ENCODE measurements around the gene VSTM2L.

The VSTM2L gene

GRCh38 chr20:37917461-37917860, 14.5 kb downstream of the VSTM2L start:
- Histone ChIP-seq H3K36me3 (ENCODE audit: insufficient read depth, low read length) (no peaks in the 10 kb centered on the region), H3K9ac (ENCODE audit: low read depth, low read length) (no peak overlapping the region), H3K79me2 (ENCODE audit: insufficient read depth, low read length) (no peaks in the 10 kb centered on the region), H3K4me2 (ENCODE audit: insufficient read depth, low read length) (no peak overlapping the region), H3K27me3 (ENCODE audit: insufficient read depth, low read length, poor library complexity) (peaks cover 17% of the 10 kb centered on the region), H3K4me1 (ENCODE audit: insufficient read depth, low read length) (no peaks in the 10 kb centered on the region), H3K27ac (ENCODE audit: low read length) (no peak overlapping the region), H4K20me1 (ENCODE audit: insufficient read depth, low read length) (peaks cover 14% of the 10 kb centered on the region), H3K4me3 (ENCODE audit: low read depth in 1 of 2, low read length in 2 of 2) (no peak overlapping the region), H3K9me3 (ENCODE audit: insufficient read depth, low read length, severe bottlenecking) (no peaks in the 10 kb centered on the region), H2AFZ (ENCODE audit: low read depth, low read length) (no peak overlapping the region)
- ATAC-seq (ENCODE audit: insufficient read depth, low read depth) (no peak), DNase-seq (no peak)
- no peak for TF ChIP-seq CTCF (IDR thresholded peaks at IDR 0.05; ENCODE audit: borderline replicate concordance, extremely low read depth, low read length, poor library complexity, severe bottlenecking)
- TF ChIP-seq EZH2 (IDR thresholded peaks at IDR 0.05; ENCODE audit: borderline replicate concordance, low read depth, low read length, severe bottlenecking): no peak

DNA sequence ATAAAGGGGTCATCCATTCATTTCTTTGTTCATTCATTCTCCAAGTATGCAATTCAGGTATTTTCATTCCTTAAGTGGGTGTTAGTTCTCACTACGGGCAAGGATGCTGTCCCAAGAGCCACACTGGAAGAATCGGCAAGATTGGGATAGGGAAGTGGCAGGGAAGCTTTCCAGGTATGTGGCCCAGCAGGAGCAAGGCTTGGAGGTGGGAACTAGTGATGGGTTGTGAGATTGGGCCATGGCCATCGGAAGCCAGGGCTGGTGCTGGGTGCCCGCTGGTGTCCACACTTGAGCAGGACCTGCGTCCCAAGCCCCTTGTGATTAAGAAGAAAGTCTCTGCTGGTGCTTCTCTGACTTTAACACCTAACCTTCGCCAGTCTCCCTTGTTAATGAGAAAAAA, 15.1 kb downstream of the VSTM2L start:
- peaks cover 12% of the 10 kb centered on the region for H4K20me1 ChIP-seq (ENCODE audit: insufficient read depth, low read length)

GRCh38 chr20:37919389-37920040, 16.6 kb downstream of the VSTM2L start:
- ATAC-seq (ENCODE audit: insufficient read depth, low read depth): no peak
- Histone ChIP-seq H3K4me2 (ENCODE audit: insufficient read depth, low read length) (no peak overlapping the region), H3K9me3 (ENCODE audit: insufficient read depth, low read length, severe bottlenecking) (no peaks in the 10 kb centered on the region), H3K27ac (ENCODE audit: low read length) (no peak overlapping the region), H4K20me1 (ENCODE audit: insufficient read depth, low read length) (peaks cover 9% of the 10 kb centered on the region), H3K4me3 (ENCODE audit: low read depth in 1 of 2, low read length in 2 of 2) (no peak overlapping the region), H3K79me2 (ENCODE audit: insufficient read depth, low read length) (no peaks in the 10 kb centered on the region), H3K9ac (ENCODE audit: low read depth, low read length) (no peak overlapping the region), H3K36me3 (ENCODE audit: insufficient read depth, low read length) (no peaks in the 10 kb centered on the region), H3K27me3 (ENCODE audit: insufficient read depth, low read length, poor library complexity) (peaks cover 3% of the 10 kb centered on the region), H2AFZ (ENCODE audit: low read depth, low read length) (no peak overlapping the region), H3K4me1 (ENCODE audit: insufficient read depth, low read length) (no peaks in the 10 kb centered on the region)
- DNase-seq: no peak
- TF ChIP-seq CTCF (IDR thresholded peaks at IDR 0.05; ENCODE audit: borderline replicate concordance, extremely low read depth, low read length, poor library complexity, severe bottlenecking) (no peak), EZH2 (IDR thresholded peaks at IDR 0.05; ENCODE audit: borderline replicate concordance, low read depth, low read length, severe bottlenecking) (no peak)

More for the DNA sequence above, 15.1 kb downstream of the VSTM2L start:
- H3K4me2 ChIP-seq (ENCODE audit: insufficient read depth, low read length): no peak overlapping the region
- H2AFZ ChIP-seq (ENCODE audit: low read depth, low read length): no peak overlapping the region
- no peaks in the 10 kb centered on the region for H3K79me2 ChIP-seq (ENCODE audit: insufficient read depth, low read length)
- ATAC-seq (ENCODE audit: insufficient read depth, low read depth) (no peak), DNase-seq (no peak)
- H3K4me3 ChIP-seq (ENCODE audit: low read depth in 1 of 2, low read length in 2 of 2): no peak overlapping the region
- TF ChIP-seq EZH2 (IDR thresholded peaks at IDR 0.05; ENCODE audit: borderline replicate concordance, low read depth, low read length, severe bottlenecking): no peak
- no peak for TF ChIP-seq CTCF (IDR thresholded peaks at IDR 0.05; ENCODE audit: borderline replicate concordance, extremely low read depth, low read length, poor library complexity, severe bottlenecking)
- H3K4me1 ChIP-seq (ENCODE audit: insufficient read depth, low read length): no peaks in the 10 kb centered on the region
- H3K9me3 ChIP-seq (ENCODE audit: insufficient read depth, low read length, severe bottlenecking): no peaks in the 10 kb centered on the region
- H3K36me3 ChIP-seq (ENCODE audit: insufficient read depth, low read length): no peaks in the 10 kb centered on the region
- H3K9ac ChIP-seq (ENCODE audit: low read depth, low read length): no peak overlapping the region
- no peak overlapping the region for H3K27ac ChIP-seq (ENCODE audit: low read length)
- peaks cover 12% of the 10 kb centered on the region for H3K27me3 ChIP-seq (ENCODE audit: insufficient read depth, low read length, poor library complexity)

Data from DND-41 (cell line).